Gastrocnemius medialis (tissue), 4 donors: Measurements from ENCODE around the gene JOSD2. TPM values are rescaled to one million over a fixed set of nuclear protein-coding genes. Genes with fewer than 3 reads are reported as not detected.

Source experiments
- ATAC-seq, 2 donors: fragments of 150-250 bp; one replicate each; pipeline ENCODE4 v1.9.1; 2016
- DNase-seq, 2 donors: peaks; one replicate each; pipeline ENCODE4 v3.0.0-alpha.2; 2019
- H3K27ac ChIP-seq, 4 donors: fragments of 200-600 bp; sonication (generic); 1 replicate in 1 of 4; 2 replicates in 3 of 4; pipeline ENCODE4 v1.5.1; 2016 to 2018; ENCODE audit warnings: mild to moderate bottlenecking in 2 of 4, moderate library complexity in 1 of 4
- H3K27me3 ChIP-seq, 3 donors: fragments of 200-600 bp; sonication (generic) in 2 of 3; 1 replicate in 1 of 3; 2 replicates in 2 of 3; pipeline versions ENCODE4 v1.5.1 to v1.6.0; 2016 to 2019; ENCODE audit warnings: mild to moderate bottlenecking in 1 of 3, moderate library complexity in 1 of 3
- H3K36me3 ChIP-seq, 2 donors: fragments of 200-600 bp; sonication (generic) in 1 of 2; one replicate each; pipeline ENCODE4 v1.5.1; 2017 to 2018
- H3K4me1 ChIP-seq, 2 donors: fragments of 200-600 bp; sonication (generic) in 1 of 2; one replicate each; pipeline ENCODE4 v1.5.1; 2016 to 2017; ENCODE audit warnings: mild to moderate bottlenecking in 2 of 2
- H3K4me3 ChIP-seq, 4 donors: fragments of 200-600 bp; sonication (generic) in 3 of 4; 1 replicate in 1 of 4; 2 replicates in 3 of 4; pipeline ENCODE4 v1.5.1; 2016 to 2019; ENCODE audit warnings: mild to moderate bottlenecking in 2 of 4
- H3K9me3 ChIP-seq, 3 donors: fragments of 200-600 bp; sonication (generic) in 2 of 3; 1 replicate in 1 of 3; 2 replicates in 2 of 3; pipeline ENCODE4 v1.5.1; 2016 to 2019
- CTCF ChIP-seq, 5 experiments: fragments of 450-650 bp in 3 of 5; fragments of 200-600 bp in 2 of 5; sonication (generic) in 2 of 5; IDR thresholded peaks in 4 of 5; conservative IDR thresholded peaks in 1 of 5; 1 replicate in 4 of 5; 2 replicates in 1 of 5; pipeline ENCODE4 v1.5.1; 2016 to 2019; ENCODE audit warnings: antibody characterized with exemption in 5 of 5, mild to moderate bottlenecking in 3 of 5, moderate library complexity in 3 of 5
- POLR2A ChIP-seq, 2 donors: fragments of 450-650 bp; IDR thresholded peaks; one replicate each; pipeline ENCODE4 v1.6.1; 2017; ENCODE audit warnings: antibody characterized with exemption in 2 of 2, mild to moderate bottlenecking in 2 of 2, moderate library complexity in 2 of 2
- in situ Hi-C, 4 donors: fragments of 200-750 bp; cut with MboI; loops; one replicate each; pipeline versions ENCODE4 v1.15.0 to v1.8.0; 2017; ENCODE audit warnings: low sequenced_read_pairs in 4 of 4
- intact Hi-C: fragments of 100-400 bp; cut with DNase I; formaldehyde crosslinking; loops from one replicate; pipeline ENCODE4 v1.15.1; 2023; ENCODE audit warnings: low total_unique reads
- total RNA-seq, 4 donors: library from RNA; depleted of rRNA; stranded (reverse); fragments of >200 nt; gene quantifications; one replicate each; pipeline versions ENCODE4 v1.1.0 to v1.2.3, GENCODE V29; 2016

The JOSD2 gene
- total RNA-seq, 4 donors from 2014 or later = 22.1 to 36.9 (median 27.8) TPM

- Histone ChIP-seq H3K9me3 (no peaks in the 10 kb centered on the region), H3K36me3 (no peaks in the 10 kb centered on the region), H3K27ac (no peak overlapping the region), H3K4me1 (no peaks in the 10 kb centered on the region), H3K27me3 (peaks cover 0 to 8% (median 4%) of the 10 kb centered on the region in 3 donors), H3K4me3 (no peak overlapping the region)
- DNase-seq = no peak
- ATAC-seq = no peak
- in situ Hi-C loops = no loop called here
- intact Hi-C loops = loop anchor here (10.0 kb wide), 1 partner anchor 286 kb away; no protein-coding TSS in a partner anchor
- TF ChIP-seq CTCF (IDR thresholded peaks at IDR 0.05 in 4 of 5, conservative IDR thresholded peaks at IDR 0.05 in 1 of 5) (no peak), POLR2A (IDR thresholded peaks at IDR 0.05) (no peak)
Measured at GRCh38 chr19:50519006-50519575, 8.1 kb upstream of the JOSD2 start.

- ATAC-seq = no peak
- Histone ChIP-seq H3K27me3 (peaks cover 0 to 8% (median 4%) of the 10 kb centered on the region in 3 donors), H3K9me3 (no peaks in the 10 kb centered on the region), H3K36me3 (no peaks in the 10 kb centered on the region), H3K27ac (no peak overlapping the region), H3K4me3 (no peak overlapping the region), H3K4me1 (no peaks in the 10 kb centered on the region)
- no peak for DNase-seq
- in situ Hi-C loops (no loop called here), intact Hi-C loops (loop anchor here (10.0 kb wide), 1 partner anchor 286 kb away; no protein-coding TSS in a partner anchor)
- TF ChIP-seq CTCF (IDR thresholded peaks at IDR 0.05 in 4 of 5, conservative IDR thresholded peaks at IDR 0.05 in 1 of 5) = no peak
- TF ChIP-seq POLR2A (IDR thresholded peaks at IDR 0.05) = no peak
Measured at GRCh38 chr19:50518091-50519005, 7.4 kb upstream of the JOSD2 start.

GRCh38 chr19:50517704-50518075, 6.7 kb upstream of the JOSD2 start:
- Histone ChIP-seq H3K27ac (no peak overlapping the region), H3K4me3 (no peak overlapping the region), H3K9me3 (no peaks in the 10 kb centered on the region), H3K4me1 (no peaks in the 10 kb centered on the region), H3K36me3 (no peaks in the 10 kb centered on the region), H3K27me3 (peaks cover 0 to 8% (median 4%) of the 10 kb centered on the region in 3 donors)
- no peak for TF ChIP-seq CTCF (IDR thresholded peaks at IDR 0.05 in 4 of 5, conservative IDR thresholded peaks at IDR 0.05 in 1 of 5)
- no peak for TF ChIP-seq POLR2A (IDR thresholded peaks at IDR 0.05)
- DNase-seq (no peak), ATAC-seq (no peak)
- in situ Hi-C loops = no loop called here
- intact Hi-C loops = loop anchor here (10.0 kb wide), 1 partner anchor 287 kb away; no protein-coding TSS in a partner anchor

GRCh38 chr19:50516964-50517703, 6.1 kb upstream of the JOSD2 start:
- in situ Hi-C loops (no loop called here), intact Hi-C loops (loop anchor here (10.0 kb wide), 1 partner anchor 288 kb away; no protein-coding TSS in a partner anchor)
- TF ChIP-seq CTCF (IDR thresholded peaks at IDR 0.05 in 4 of 5, conservative IDR thresholded peaks at IDR 0.05 in 1 of 5) (no peak), POLR2A (IDR thresholded peaks at IDR 0.05) (no peak)
- H3K27ac ChIP-seq = no peak overlapping the region
- H3K9me3 ChIP-seq = no peaks in the 10 kb centered on the region
- ATAC-seq (no peak), DNase-seq (no peak)
- H3K36me3 ChIP-seq = no peaks in the 10 kb centered on the region
- no peaks in the 10 kb centered on the region for H3K4me1 ChIP-seq
- H3K27me3 ChIP-seq = peaks cover 0 to 8% (median 4%) of the 10 kb centered on the region in 3 donors
- H3K4me3 ChIP-seq = no peak overlapping the region
